ENCODE data around the gene SOHLH1.

GRCh38 chr9:135739271-135740220 lies 40.3 kb upstream of the SOHLH1 start:
- no peak for TF ChIP-seq POLR2A (IDR thresholded peaks at IDR 0.05)
- TF ChIP-seq POLR2AphosphoS5 (IDR thresholded peaks at IDR 0.05) = no peak
- TF ChIP-seq, protein P1, sequence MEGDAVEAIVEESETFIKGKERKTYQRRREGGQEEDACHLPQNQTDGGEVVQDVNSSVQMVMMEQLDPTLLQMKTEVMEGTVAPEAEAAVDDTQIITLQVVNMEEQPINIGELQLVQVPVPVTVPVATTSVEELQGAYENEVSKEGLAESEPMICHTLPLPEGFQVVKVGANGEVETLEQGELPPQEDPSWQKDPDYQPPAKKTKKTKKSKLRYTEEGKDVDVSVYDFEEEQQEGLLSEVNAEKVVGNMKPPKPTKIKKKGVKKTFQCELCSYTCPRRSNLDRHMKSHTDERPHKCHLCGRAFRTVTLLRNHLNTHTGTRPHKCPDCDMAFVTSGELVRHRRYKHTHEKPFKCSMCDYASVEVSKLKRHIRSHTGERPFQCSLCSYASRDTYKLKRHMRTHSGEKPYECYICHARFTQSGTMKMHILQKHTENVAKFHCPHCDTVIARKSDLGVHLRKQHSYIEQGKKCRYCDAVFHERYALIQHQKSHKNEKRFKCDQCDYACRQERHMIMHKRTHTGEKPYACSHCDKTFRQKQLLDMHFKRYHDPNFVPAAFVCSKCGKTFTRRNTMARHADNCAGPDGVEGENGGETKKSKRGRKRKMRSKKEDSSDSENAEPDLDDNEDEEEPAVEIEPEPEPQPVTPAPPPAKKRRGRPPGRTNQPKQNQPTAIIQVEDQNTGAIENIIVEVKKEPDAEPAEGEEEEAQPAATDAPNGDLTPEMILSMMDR (IDR thresholded peaks at IDR 0.05) = no peak

Measured in sigmoid colon (tissue), 4 donors.